Peyer's patch (tissue), 4 donors: ENCODE data around the gene C5AR2. TPM values are rescaled to one million over a fixed set of nuclear protein-coding genes. Genes with fewer than 3 reads are reported as not detected.
"Not testable (repeated sequence)": the region's sequence is repeated elsewhere in the genome, so short reads cannot be mapped to it uniquely, and the experiment has no call there.

Experiments
- DNase-seq, 3 donors: peaks; one replicate each; pipeline ENCODE4 v3.0.0-alpha.2; 2017 to 2019
- H3K27ac ChIP-seq, 4 donors: fragments of 200-600 bp; sonication (generic); one replicate each; pipeline ENCODE4 v1.5.1; 2016 to 2019
- H3K27me3 ChIP-seq, 2 donors: fragments of 200-600 bp; sonication (generic); one replicate each; pipeline ENCODE4 v1.5.1; 2019
- H3K36me3 ChIP-seq, 3 donors: fragments of 200-600 bp; sonication (generic); one replicate each; pipeline ENCODE4 v1.5.1; 2016 to 2019
- H3K4me1 ChIP-seq, 4 donors: fragments of 200-600 bp; sonication (generic); one replicate each; pipeline ENCODE4 v1.5.1; 2016 to 2019
- H3K4me3 ChIP-seq, 4 donors: fragments of 200-600 bp; sonication (generic); 1 replicate in 3 of 4; 2 replicates in 1 of 4; pipeline ENCODE4 v1.5.1; 2016 to 2019; ENCODE audit warnings: mild to moderate bottlenecking in 1 of 4
- H3K9me3 ChIP-seq, 4 donors: fragments of 200-600 bp; sonication (generic); one replicate each; pipeline ENCODE4 v1.5.1; 2016 to 2019; ENCODE audit warnings: mild to moderate bottlenecking in 1 of 4
- CTCF ChIP-seq, 6 experiments: fragments of 450-650 bp in 4 of 6; fragments of 200-600 bp in 2 of 6; sonication (generic) in 1 of 6; IDR thresholded peaks; one replicate each; pipeline ENCODE4 v1.5.1; 2017 to 2019; ENCODE audit warnings: antibody characterized with exemption in 6 of 6, mild to moderate bottlenecking in 3 of 6, moderate library complexity in 1 of 6
- POLR2A ChIP-seq, 2 donors: fragments of 450-650 bp; IDR thresholded peaks; one replicate each; pipeline ENCODE4 v1.5.1; 2017; ENCODE audit warnings: antibody characterized with exemption in 2 of 2, mild to moderate bottlenecking in 2 of 2, moderate library complexity in 2 of 2
- total RNA-seq, 4 donors: library from RNA; depleted of rRNA; stranded (reverse); fragments of >200 nt; gene quantifications; one replicate each; pipeline ENCODE4 v1.1.0, GENCODE V29; 2016

Gene C5AR2
- total RNA-seq, 4 donors from 2014 or later: 0.95 to 1.6 (median 1.4) TPM; not detected in 1

DNA sequence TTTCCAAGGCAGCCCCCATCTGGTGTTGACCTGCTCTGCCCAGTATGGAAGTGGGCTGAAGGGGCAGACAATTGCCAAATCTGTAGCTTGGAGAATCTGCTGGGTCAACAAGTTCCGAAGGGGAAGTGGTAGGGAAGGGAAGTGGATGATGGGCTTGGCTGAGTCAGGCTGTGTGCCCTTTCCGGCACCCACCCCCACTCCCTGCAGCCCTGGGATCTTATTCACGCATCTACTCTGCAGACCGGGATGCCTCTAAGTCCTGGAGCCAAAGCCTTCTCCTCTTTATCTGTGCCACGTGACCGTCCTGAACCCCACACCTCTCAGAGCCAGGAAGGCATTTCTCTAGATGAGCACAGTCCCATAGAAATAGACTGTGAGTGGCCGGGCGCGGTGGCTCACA lies 7.5 kb upstream of the C5AR2 start:
- H3K36me3 ChIP-seq: no peaks in the 10 kb centered on the region
- TF ChIP-seq POLR2A (IDR thresholded peaks at IDR 0.05): no peak
- TF ChIP-seq CTCF (IDR thresholded peaks at IDR 0.05): no peak
- no peaks in the 10 kb centered on the region for H3K27me3 ChIP-seq
- no peaks in the 10 kb centered on the region for H3K4me1 ChIP-seq
- no peak overlapping the region for H3K4me3 ChIP-seq
- H3K27ac ChIP-seq: peak overlapping the region in 2 of 4 donors; percentile 56 to 62
- DNase-seq: peak in 1 of 3 donors; percentile 48
- no peaks in the 10 kb centered on the region for H3K9me3 ChIP-seq

GRCh38 chr19:47330466-47330869 lies 1.5 kb upstream of the C5AR2 start:
- no peak for DNase-seq
- Histone ChIP-seq H3K4me1 (no peaks in the 10 kb centered on the region), H3K4me3 (no peak overlapping the region), H3K9me3 (no peaks in the 10 kb centered on the region), H3K27ac (peak overlapping the region in 2 of 4 donors; percentile 60 to 68), H3K27me3 (no peaks in the 10 kb centered on the region), H3K36me3 (no peaks in the 10 kb centered on the region)
- TF ChIP-seq POLR2A (IDR thresholded peaks at IDR 0.05): peak in 1 of 2 donors; percentile 11
- TF ChIP-seq CTCF (IDR thresholded peaks at IDR 0.05): no peak

- Histone ChIP-seq H3K27ac (peak overlapping the region in 2 of 4 donors; percentile 60 to 68), H3K36me3 (no peaks in the 10 kb centered on the region), H3K4me1 (no peaks in the 10 kb centered on the region), H3K9me3 (no peaks in the 10 kb centered on the region), H3K4me3 (no peak overlapping the region), H3K27me3 (no peaks in the 10 kb centered on the region)
- no peak for DNase-seq
- no peak for TF ChIP-seq POLR2A (IDR thresholded peaks at IDR 0.05)
- TF ChIP-seq CTCF (IDR thresholded peaks at IDR 0.05): no peak
Observed at GRCh38 chr19:47331490-47331889, 485 bp upstream of the C5AR2 start.

- not testable (repeated sequence) for H3K27ac ChIP-seq, H3K4me1 ChIP-seq, H3K9me3 ChIP-seq, H3K36me3 ChIP-seq, H3K27me3 ChIP-seq, H3K4me3 ChIP-seq
- DNase-seq: peak in 2 of 3 donors; percentile 38 to 72
Observed at GRCh38 chr19:47336765-47337718, 5.1 kb downstream of the C5AR2 start.

GRCh38 chr19:47339196-47339880 lies 7.4 kb downstream of the C5AR2 start:
- TF ChIP-seq CTCF (IDR thresholded peaks at IDR 0.05): no peak
- TF ChIP-seq POLR2A (IDR thresholded peaks at IDR 0.05): no peak
- Histone ChIP-seq H3K36me3 (no peaks in the 10 kb centered on the region), H3K27ac (no peak overlapping the region), H3K4me3 (no peak overlapping the region), H3K27me3 (no peaks in the 10 kb centered on the region), H3K9me3 (no peaks in the 10 kb centered on the region), H3K4me1 (no peaks in the 10 kb centered on the region)
- no peak for DNase-seq
